ENCODE measurements around the gene SLC36A1. TPM values are rescaled to one million over a fixed set of nuclear protein-coding genes. Genes with fewer than 3 reads are reported as not detected.
A peak's percentile ranks its signal among the peaks of the same experiment; 100 is the strongest.

Gene SLC36A1
- total and polyA plus RNA-seq, 2 of the 8 experiments (the other 6 are each of a cell fraction or from before 2014, with no cell fraction given) = 6.6 to 9.6 TPM

DNA sequence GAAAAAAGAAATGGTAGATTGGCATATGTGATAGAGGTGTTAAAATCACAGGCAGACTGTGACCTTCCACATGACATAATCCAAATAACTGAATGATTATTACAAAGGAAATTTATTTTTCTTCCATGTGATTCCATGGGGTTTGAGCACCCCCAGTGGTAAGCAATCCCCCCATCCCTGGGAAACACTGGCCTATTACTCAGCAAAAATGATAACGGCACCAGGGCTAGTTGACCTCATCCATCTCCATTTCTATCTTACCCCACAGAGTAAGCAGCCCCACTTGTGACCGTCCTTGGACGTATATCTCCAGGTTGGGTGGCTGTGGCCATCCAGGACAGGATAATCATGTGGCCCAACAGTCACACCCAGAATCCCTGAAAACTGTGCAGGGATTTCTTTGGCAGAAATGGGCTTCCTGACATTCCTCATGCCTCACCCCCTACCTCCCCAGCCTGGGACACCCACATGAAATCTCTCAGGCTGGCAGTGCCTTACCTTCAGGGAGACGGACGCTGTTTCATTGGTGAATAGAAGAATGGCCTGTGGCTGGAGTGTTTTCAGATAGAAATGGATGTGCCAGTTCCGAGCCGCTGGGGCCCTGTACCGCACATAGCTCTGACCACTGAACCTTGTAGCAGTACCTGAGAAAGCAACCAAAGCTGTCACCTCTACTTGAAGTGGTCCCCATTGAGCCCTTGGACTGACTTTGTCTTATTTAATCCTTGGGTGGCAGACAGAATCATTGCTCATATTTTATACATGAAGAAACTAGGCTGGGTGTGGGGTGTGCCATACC is 69.9 kb downstream of the SLC36A1 start:
- Histone ChIP-seq H4K5ac (ENCODE audit: insufficient read length, low read depth, low read length) (no peak overlapping the region), H2BK5ac (ENCODE audit: low read depth, low read length) (no peak overlapping the region), H4K20me1 (replicated peaks in 1 of 2; ENCODE audit: control insufficient read depth in 1 of 2, insufficient read depth in 2 of 2, low read length in 2 of 2) (no peaks in the 10 kb centered on the region), H3K23ac (ENCODE audit: insufficient read length) (no peak overlapping the region), H3K79me1 (ENCODE audit: low read depth, low read length) (no peaks in the 10 kb centered on the region), H3K36me3 (ENCODE audit: control insufficient read depth in 2 of 4, insufficient read depth in 4 of 4, low read length in 3 of 4) (no peaks in the 10 kb centered on the region), H2AK5ac (ENCODE audit: low read depth, low read length) (no peak overlapping the region), H4K8ac (ENCODE audit: extremely low read depth, insufficient read depth, low read length) (no peak overlapping the region), H3K23me2 (ENCODE audit: low read depth, low read length) (no peaks in the 10 kb centered on the region), H3K4me2 (ENCODE audit: insufficient read depth in 1 of 2, low read depth in 2 of 2, low read length in 2 of 2) (no peak overlapping the region), H3K4me3 (ENCODE audit: extremely low read depth in 1 of 4, insufficient read depth in 2 of 4, low read depth in 3 of 4, low read length in 4 of 4) (no peak overlapping the region), H3K79me2 (ENCODE audit: control insufficient read depth in 1 of 2, insufficient read depth in 2 of 2, low read length in 2 of 2) (no peaks in the 10 kb centered on the region), H4K91ac (replicated peaks; ENCODE audit: insufficient read length, low read length) (no peak overlapping the region), H3K18ac (ENCODE audit: extremely low read depth, low read length) (no peak overlapping the region), H2BK15ac (ENCODE audit: low read length) (no peak overlapping the region), H3K9ac (replicated peaks in 1 of 4; ENCODE audit: extremely low read depth in 1 of 4, low read depth in 3 of 4, low read length in 3 of 4) (no peak overlapping the region), H3K27ac (ENCODE audit: low read depth, low read length) (no peak overlapping the region), H3K27me3 (replicated peaks in 1 of 4; ENCODE audit: control insufficient read depth in 3 of 4, extremely low read depth in 1 of 4, insufficient read depth in 3 of 4, low read length in 3 of 4) (no peaks in the 10 kb centered on the region; a peak in 1 of 7 replicates), H3K4ac (replicated peaks; ENCODE audit: insufficient read length, low read depth, low read length) (peak overlapping the region; percentile 54), H3K4me1 (replicated peaks in 1 of 4; ENCODE audit: control insufficient read depth in 3 of 4, insufficient read depth in 4 of 4, low read length in 3 of 4) (no peaks in the 10 kb centered on the region), H2BK20ac (ENCODE audit: low read length) (no peak overlapping the region), H2AFZ (ENCODE audit: low read length) (no peak overlapping the region), H2BK120ac (replicated peaks; ENCODE audit: low read depth, low read length) (no peak overlapping the region), H2BK12ac (ENCODE audit: low read depth, low read length) (0 out of 2 replicates have a peak overlapping the region, but pooled peaks have one; percentile 14), H3K9me3 (ENCODE audit: insufficient read depth in 2 of 2, low read depth in 1 of 2, low read length in 1 of 2) (no peaks in the 10 kb centered on the region), H3K56ac (replicated peaks; ENCODE audit: insufficient read length, low read depth, low read length) (no peak overlapping the region), H3K14ac (ENCODE audit: insufficient read length) (no peak overlapping the region)
- POLR2A ChIA-PET (ENCODE audit: partially characterized antibody) = no interaction called here
- TF ChIP-seq BACH1 (IDR thresholded peaks at IDR 0.05; ENCODE audit: low read length) (peak; percentile 43; the same call in 1 of the 2 replicates), KDM4A (IDR thresholded peaks at IDR 0.05; ENCODE audit: low read depth, low read length, severe bottlenecking) (no peak)
- FAIRE-seq (no peak), DNase-seq (ENCODE audit: low read depth in 1 of 2, low spot score in 2 of 2) (no peak)
- CTCF ChIA-PET (ENCODE audit: partially characterized antibody) = interaction anchor here (1.1 to 1.5 kb wide), 3 partner anchors 135 to 234 kb away, joined by 3 to 6 read pairs (median 4); no protein-coding TSS in a partner anchor
- WGBS, 2 experiments (ENCODE audit: extremely low coverage in 1 of 2, insufficient coverage in 1 of 2, insufficient read length in 1 of 2, insufficient replicate concordance in 2 of 2, low coverage in 1 of 2, low lambda C conversion rate in 2 of 2, missing lambda C conversion rate in 1 of 2) = 87% methylated on average over 8 of the region's 8 CpGs; no CpG with 5 or more reads in 1 of the 2 experiments
